ENCODE results near the gene LTB. TPM values are rescaled to one million over a fixed set of nuclear protein-coding genes. Genes with fewer than 3 reads are reported as not detected.

Gene LTB
- total and polyA plus RNA-seq, 2 of the 13 experiments (the other 11 are each of a cell fraction or from before 2014, with no cell fraction given) = 0.09 to 0.22 TPM

- peak; percentile 85; the same call in 1 of the 2 replicates for TF ChIP-seq ZNF280B (CRISPR knock-in tag; IDR thresholded peaks at IDR 0.05; ENCODE audit: borderline replicate concordance)
- peak; percentile 61 for TF ChIP-seq SRSF1 (optimal IDR thresholded peaks at IDR 0.05; ENCODE audit: low read depth, low read length)
- TF ChIP-seq CCDC6 (CRISPR knock-in tag; IDR thresholded peaks at IDR 0.05) = no peak; the same call in 1 of the 2 replicates
- TF ChIP-seq, protein P1, sequence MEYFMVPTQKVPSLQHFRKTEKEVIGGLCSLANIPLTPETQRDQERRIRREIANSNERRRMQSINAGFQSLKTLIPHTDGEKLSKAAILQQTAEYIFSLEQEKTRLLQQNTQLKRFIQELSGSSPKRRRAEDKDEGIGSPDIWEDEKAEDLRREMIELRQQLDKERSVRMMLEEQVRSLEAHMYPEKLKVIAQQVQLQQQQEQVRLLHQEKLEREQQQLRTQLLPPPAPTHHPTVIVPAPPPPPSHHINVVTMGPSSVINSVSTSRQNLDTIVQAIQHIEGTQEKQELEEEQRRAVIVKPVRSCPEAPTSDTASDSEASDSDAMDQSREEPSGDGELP (IDR thresholded peaks at IDR 0.05; ENCODE audit: borderline replicate concordance, low read depth) = no peak
- peak; percentile 87 for TF ChIP-seq ZNF687 (CRISPR knock-in tag; IDR thresholded peaks at IDR 0.05)
- TF ChIP-seq ZFP36L1 (CRISPR knock-in tag; IDR thresholded peaks at IDR 0.05) = no peak
- TF ChIP-seq ZNF235 (CRISPR knock-in tag; IDR thresholded peaks at IDR 0.05; ENCODE audit: borderline replicate concordance) = 0 out of 2 replicates have a peak, but pooled peaks have one; percentile 59
- no peak for TF ChIP-seq BHLHE40 (IDR thresholded peaks at IDR 0.05; ENCODE audit: low read length)
- no peak for TF ChIP-seq ZNF225 (CRISPR knock-in tag; IDR thresholded peaks at IDR 0.05)
- no peak for TF ChIP-seq NR2F6 (IDR thresholded peaks at IDR 0.05)
- no peak for TF ChIP-seq NR2F6 (CRISPR knock-in tag; IDR thresholded peaks at IDR 0.05)
- peak; percentile 76 for TF ChIP-seq ZNF121 (CRISPR knock-in tag; IDR thresholded peaks at IDR 0.05)
- no peak for TF ChIP-seq ZNF383 (CRISPR knock-in tag; IDR thresholded peaks at IDR 0.05; ENCODE audit: borderline replicate concordance)
- no peak for TF ChIP-seq LCORL (IDR thresholded peaks at IDR 0.05)
- 0 out of 2 replicates have a peak, but pooled peaks have one; percentile 2 for TF ChIP-seq LCORL (CRISPR knock-in tag; IDR thresholded peaks at IDR 0.05)
- TF ChIP-seq PAX8 (CRISPR knock-in tag; IDR thresholded peaks at IDR 0.05; ENCODE audit: borderline replicate concordance) = no peak; the same call in 1 of the 2 replicates
- no peak; the same call in 1 of the 2 replicates for TF ChIP-seq SALL2 (CRISPR knock-in tag; IDR thresholded peaks at IDR 0.05)
- TF ChIP-seq ZNF547 (CRISPR knock-in tag; IDR thresholded peaks at IDR 0.05) = peak; percentile 57
- TF ChIP-seq MAX (IDR thresholded peaks at IDR 0.05) = peak; percentile 24; the same call in 1 of the 2 replicates
- no peak for TF ChIP-seq HIC2 (CRISPR knock-in tag; IDR thresholded peaks at IDR 0.05; ENCODE audit: low read depth)
- peak; percentile 87; the same call in 1 of the 2 replicates for TF ChIP-seq CAMTA2 (CRISPR knock-in tag; IDR thresholded peaks at IDR 0.05; ENCODE audit: borderline replicate concordance)
- TF ChIP-seq FOXA1 (IDR thresholded peaks at IDR 0.05) = no peak
- TF ChIP-seq FOXA1 (CRISPR knock-in tag; IDR thresholded peaks at IDR 0.05) = no peak
Measured at GRCh38 chr6:31620586-31621319, 38.5 kb upstream of the LTB start, which contains the start of gene PRRC2A (continued).
